ENCODE measurements around the gene ARNT2. TPM values are rescaled to one million over a fixed set of nuclear protein-coding genes. Genes with fewer than 3 reads are reported as not detected.

ARNT2 gene
- total and polyA plus RNA-seq, 12 donors: 2.0 to 6.4 (median 3.5) TPM

- H3K4me1 ChIP-seq (replicated peaks in 1 of 2): no peaks in the 10 kb centered on the region
- 71 to 81% (median 76%) methylated on average over 5 of the region's 5 CpGs for WGBS, 4 donors
- no peak overlapping the region for H3K4me3 ChIP-seq
- H3K36me3 ChIP-seq (replicated peaks in 1 of 2): no peaks in the 10 kb centered on the region
- no peak for DNase-seq
- intact Hi-C loops (cut with DNase I): no loop called here
- H3K27ac ChIP-seq: no peak overlapping the region
- TF ChIP-seq POLR2A (IDR thresholded peaks at IDR 0.05): no peak
- TF ChIP-seq, protein P1, sequence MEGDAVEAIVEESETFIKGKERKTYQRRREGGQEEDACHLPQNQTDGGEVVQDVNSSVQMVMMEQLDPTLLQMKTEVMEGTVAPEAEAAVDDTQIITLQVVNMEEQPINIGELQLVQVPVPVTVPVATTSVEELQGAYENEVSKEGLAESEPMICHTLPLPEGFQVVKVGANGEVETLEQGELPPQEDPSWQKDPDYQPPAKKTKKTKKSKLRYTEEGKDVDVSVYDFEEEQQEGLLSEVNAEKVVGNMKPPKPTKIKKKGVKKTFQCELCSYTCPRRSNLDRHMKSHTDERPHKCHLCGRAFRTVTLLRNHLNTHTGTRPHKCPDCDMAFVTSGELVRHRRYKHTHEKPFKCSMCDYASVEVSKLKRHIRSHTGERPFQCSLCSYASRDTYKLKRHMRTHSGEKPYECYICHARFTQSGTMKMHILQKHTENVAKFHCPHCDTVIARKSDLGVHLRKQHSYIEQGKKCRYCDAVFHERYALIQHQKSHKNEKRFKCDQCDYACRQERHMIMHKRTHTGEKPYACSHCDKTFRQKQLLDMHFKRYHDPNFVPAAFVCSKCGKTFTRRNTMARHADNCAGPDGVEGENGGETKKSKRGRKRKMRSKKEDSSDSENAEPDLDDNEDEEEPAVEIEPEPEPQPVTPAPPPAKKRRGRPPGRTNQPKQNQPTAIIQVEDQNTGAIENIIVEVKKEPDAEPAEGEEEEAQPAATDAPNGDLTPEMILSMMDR (IDR thresholded peaks at IDR 0.05): no peak
- H3K27me3 ChIP-seq: no peaks in the 10 kb centered on the region
- no peaks in the 10 kb centered on the region for H3K9me3 ChIP-seq (replicated peaks in 1 of 3)
Observed at GRCh38 chr15:80530737-80531365, 126.7 kb downstream of the ARNT2 start.

- DNase-seq: no peak
- TF ChIP-seq POLR2A (IDR thresholded peaks at IDR 0.05): no peak
- H3K27ac ChIP-seq: no peak overlapping the region
Observed at GRCh38 chr15:80531388-80531787, 127.2 kb downstream of the ARNT2 start.

DNA sequence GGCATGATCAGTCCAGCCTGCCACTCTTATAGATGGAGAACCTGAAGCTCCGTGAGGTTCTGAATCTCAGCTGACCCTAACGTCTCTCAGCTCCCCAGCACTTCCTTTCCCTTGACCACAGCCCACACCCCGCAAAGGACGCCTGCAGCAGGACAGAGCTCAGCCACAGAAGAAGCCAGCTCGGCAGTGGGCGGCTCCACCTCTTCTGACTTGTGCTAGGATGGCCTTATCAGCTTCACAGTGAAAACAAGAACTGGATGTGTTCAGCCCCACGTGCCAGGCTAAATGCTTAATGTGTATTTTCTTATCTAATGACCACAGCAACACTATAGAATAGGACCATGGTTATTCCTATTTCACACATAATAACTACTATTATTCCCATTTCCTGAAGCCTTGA lies 127.6 kb downstream of the ARNT2 start:
- Histone ChIP-seq H3K36me3 (replicated peaks in 1 of 2) (no peaks in the 10 kb centered on the region), H3K9me3 (replicated peaks in 1 of 3) (no peaks in the 10 kb centered on the region), H3K27ac (no peak overlapping the region), H3K4me1 (replicated peaks in 1 of 2) (no peaks in the 10 kb centered on the region), H3K4me3 (no peak overlapping the region), H3K27me3 (no peaks in the 10 kb centered on the region)
- no peak for DNase-seq
- 62 to 91% (median 75%) methylated on average over 7 of the region's 7 CpGs for WGBS, 4 donors
- intact Hi-C loops (cut with DNase I): no loop called here
- no peak for TF ChIP-seq POLR2A (IDR thresholded peaks at IDR 0.05)
- TF ChIP-seq, protein P1 (IDR thresholded peaks at IDR 0.05): no peak

More at GRCh38 chr15:80531388-80531787, 127.2 kb downstream of the ARNT2 start:
- no peaks in the 10 kb centered on the region for H3K4me1 ChIP-seq (replicated peaks in 1 of 2)
- H3K27me3 ChIP-seq: no peaks in the 10 kb centered on the region
- WGBS, 4 donors: 58 to 83% (median 75%) methylated on average over 3 of the region's 3 CpGs
- intact Hi-C loops (cut with DNase I): no loop called here
- no peaks in the 10 kb centered on the region for H3K36me3 ChIP-seq (replicated peaks in 1 of 2)
- no peak overlapping the region for H3K4me3 ChIP-seq
- H3K9me3 ChIP-seq (replicated peaks in 1 of 3): no peaks in the 10 kb centered on the region

DNA sequence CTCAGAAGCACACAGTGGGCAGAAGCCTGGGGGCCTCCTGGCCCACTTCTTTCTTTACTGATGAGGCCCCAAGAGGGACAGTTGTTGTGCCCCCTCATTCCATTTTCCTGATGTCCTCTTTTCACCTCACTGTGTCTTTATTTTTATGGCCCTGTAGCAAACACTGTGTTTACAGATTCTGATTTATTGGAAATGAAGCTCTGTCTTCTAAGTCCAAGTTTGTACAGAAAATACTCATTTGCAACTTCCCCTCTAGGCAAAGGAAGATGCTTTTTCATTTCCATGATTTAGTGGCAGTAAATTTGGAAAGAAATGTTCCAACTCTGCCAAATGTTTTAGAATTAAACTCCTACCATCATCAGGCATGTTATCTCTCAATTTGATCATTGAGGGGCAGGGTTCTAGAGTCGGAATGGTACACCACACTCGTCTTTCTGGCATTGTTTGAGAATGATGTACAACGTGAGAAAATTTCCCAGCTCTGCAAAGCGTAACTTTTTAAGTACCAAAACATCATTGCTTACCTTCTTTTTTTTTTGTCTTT lies 129.7 kb downstream of the ARNT2 start:
- 72 to 76% (median 73%) methylated on average over 4 of the region's 4 CpGs for WGBS, 4 donors
- no peak for DNase-seq
- Histone ChIP-seq H3K9me3 (replicated peaks in 1 of 3) (peaks cover 0 to 3% (median 0%) of the 10 kb centered on the region in 3 donors), H3K36me3 (replicated peaks in 1 of 2) (no peaks in the 10 kb centered on the region), H3K27me3 (no peaks in the 10 kb centered on the region), H3K27ac (no peak overlapping the region), H3K4me1 (replicated peaks in 1 of 2) (no peaks in the 10 kb centered on the region), H3K4me3 (no peak overlapping the region)
- TF ChIP-seq, protein P1 (IDR thresholded peaks at IDR 0.05): no peak
- TF ChIP-seq POLR2A (IDR thresholded peaks at IDR 0.05): no peak
- intact Hi-C loops (cut with DNase I): no loop called here

- Histone ChIP-seq H3K4me1 (replicated peaks in 1 of 2) (no peaks in the 10 kb centered on the region), H3K27ac (no peak overlapping the region), H3K36me3 (replicated peaks in 1 of 2) (no peaks in the 10 kb centered on the region), H3K9me3 (replicated peaks in 1 of 3) (peaks cover 0 to 4% (median 0%) of the 10 kb centered on the region in 3 donors), H3K4me3 (no peak overlapping the region), H3K27me3 (no peaks in the 10 kb centered on the region)
- intact Hi-C loops (cut with DNase I): no loop called here
- no peak for DNase-seq
- no peak for TF ChIP-seq POLR2A (IDR thresholded peaks at IDR 0.05)
- TF ChIP-seq, protein P1 (IDR thresholded peaks at IDR 0.05): no peak
- 79 to 85% (median 84%) methylated on average over 5 of the region's 5 CpGs for WGBS, 4 donors
Observed at GRCh38 chr15:80536231-80536630, 132.0 kb downstream of the ARNT2 start.
